Calu3 (cell line): ENCODE results near the gene MAP2. TPM values are rescaled to one million over a fixed set of nuclear protein-coding genes. Genes with fewer than 3 reads are reported as not detected.

ENCODE experiments used
- BruUV-seq: library from RNA; stranded (reverse); fragments of 400-500 nt; replicated peaks from 2 replicates; lab custom pipeline; 2021; lab: Mats Ljungman, UMichigan
- CTCF ChIA-PET: fragments of 300-600 bp; sonication (Branson Sonifier 250); formaldehyde crosslinking; loops from one replicate; lab custom pipeline; 2022; ENCODE audit warnings: antibody characterized with exemption; lab: Charles Lee
- DNase-seq: peaks from one replicate; pipeline ENCODE4 v3.0.0; 2022
- H3K27ac Mint-ChIP-seq: one replicate; pipeline ENCODE4 v1.8.0; 2022; ENCODE audit warnings: mixed read lengths; ENCODE audit not compliant: unreplicated experiment
- H3K27me3 Mint-ChIP-seq: one replicate; pipeline ENCODE4 v1.8.0; 2022; ENCODE audit warnings: mixed read lengths; ENCODE audit not compliant: unreplicated experiment
- H3K36me3 Mint-ChIP-seq: one replicate; pipeline ENCODE4 v1.8.0; 2022; ENCODE audit warnings: mild to moderate bottlenecking, moderate library complexity, mixed read lengths; ENCODE audit not compliant: insufficient read depth, unreplicated experiment
- H3K4me1 Mint-ChIP-seq: one replicate; pipeline ENCODE4 v1.8.0; 2022; ENCODE audit warnings: mild to moderate bottlenecking, low read depth, mixed read lengths; ENCODE audit not compliant: unreplicated experiment
- H3K4me3 Mint-ChIP-seq: one replicate; pipeline ENCODE4 v1.8.0; 2022; ENCODE audit warnings: mild to moderate bottlenecking, low read depth, moderate library complexity, mixed read lengths; ENCODE audit not compliant: unreplicated experiment
- H3K9me3 Mint-ChIP-seq: one replicate; pipeline ENCODE4 v1.8.0; 2022; ENCODE audit warnings: low read depth, mixed read lengths; ENCODE audit not compliant: unreplicated experiment
- CTCF ChIP-seq: fragments of 200-600 bp; IDR thresholded peaks from one replicate; pipeline ENCODE4 v1.8.0; 2022; ENCODE audit warnings: antibody characterized with exemption; ENCODE audit not compliant: unreplicated experiment
- intact Hi-C: fragments of 100-400 bp; cut with micrococcal nuclease; formaldehyde crosslinking; loops from one replicate; pipeline ENCODE4 v1.10.0; 2022; ENCODE audit not compliant: unreplicated experiment
- total RNA-seq: library from RNA; stranded (reverse); gene quantifications from 2 replicates; pipeline ENCODE4 v1.2.3, GENCODE V29; 2022

Gene MAP2
- total RNA-seq, 1 experiment from 2014 or later = 11.2 TPM

GRCh38 chr2:209512971-209513370 lies 89.1 kb downstream of the MAP2 start:
- no peak for DNase-seq
- CTCF ChIA-PET = interaction anchor here (1.5 kb wide), 1 partner anchor 81 kb away, joined by 3 read pairs; no protein-coding TSS in a partner anchor
- Mint-ChIP-seq H3K36me3 (no peaks in the 10 kb centered on the region), H3K9me3 (no peaks in the 10 kb centered on the region), H3K4me1 (peaks cover 14% of the 10 kb centered on the region), H3K27ac (no peak overlapping the region), H3K4me3 (no peak overlapping the region), H3K27me3 (no peaks in the 10 kb centered on the region)
- no peak for TF ChIP-seq CTCF
- no TSS peak for BruUV-seq
- intact Hi-C loops = no loop called here

- no TSS peak for BruUV-seq
- no peak for DNase-seq
- no peak overlapping the region for H3K4me3 Mint-ChIP-seq
- TF ChIP-seq CTCF = no peak
- no peak overlapping the region for H3K27ac Mint-ChIP-seq
- no peaks in the 10 kb centered on the region for H3K36me3 Mint-ChIP-seq
- intact Hi-C loops = no loop called here
- CTCF ChIA-PET = no interaction called here
- no peaks in the 10 kb centered on the region for H3K4me1 Mint-ChIP-seq
- H3K9me3 Mint-ChIP-seq = no peaks in the 10 kb centered on the region
- H3K27me3 Mint-ChIP-seq = no peaks in the 10 kb centered on the region
These were observed 93.6 kb downstream of the MAP2 start for GRCh38 chr2:209517436-209517835.

GRCh38 chr2:209519271-209519670 lies 95.4 kb downstream of the MAP2 start:
- no peaks in the 10 kb centered on the region for H3K36me3 Mint-ChIP-seq
- no peaks in the 10 kb centered on the region for H3K27me3 Mint-ChIP-seq
- no TSS peak for BruUV-seq

GRCh38 chr2:209519906-209520305 lies 96.1 kb downstream of the MAP2 start:
- intact Hi-C loops = no loop called here
- H3K4me1 Mint-ChIP-seq = no peaks in the 10 kb centered on the region
- no peak overlapping the region for H3K27ac Mint-ChIP-seq
- no peaks in the 10 kb centered on the region for H3K27me3 Mint-ChIP-seq
- no peak overlapping the region for H3K4me3 Mint-ChIP-seq
- CTCF ChIA-PET = no interaction called here
- no peak for TF ChIP-seq CTCF
- no peaks in the 10 kb centered on the region for H3K9me3 Mint-ChIP-seq
- no peak for DNase-seq
- BruUV-seq = no TSS peak
- H3K36me3 Mint-ChIP-seq = no peaks in the 10 kb centered on the region

More at GRCh38 chr2:209519271-209519670, 95.4 kb downstream of the MAP2 start:
- no peaks in the 10 kb centered on the region for H3K9me3 Mint-ChIP-seq
- intact Hi-C loops = no loop called here
- no peak for DNase-seq
- TF ChIP-seq CTCF = no peak
- CTCF ChIA-PET = no interaction called here
- no peaks in the 10 kb centered on the region for H3K4me1 Mint-ChIP-seq
- no peak overlapping the region for H3K4me3 Mint-ChIP-seq
- H3K27ac Mint-ChIP-seq = no peak overlapping the region
